LNCAP (cell line): ENCODE measurements around the gene NTRK3.

Experiments
- TF ChIP-seq, protein P1 (sequence below): fragments of 450-650 bp; IDR thresholded peaks from 2 replicates; pipeline ENCODE4 v1.5.1; 2017; ENCODE audit warnings: mild to moderate bottlenecking

The NTRK3 gene

DNA sequence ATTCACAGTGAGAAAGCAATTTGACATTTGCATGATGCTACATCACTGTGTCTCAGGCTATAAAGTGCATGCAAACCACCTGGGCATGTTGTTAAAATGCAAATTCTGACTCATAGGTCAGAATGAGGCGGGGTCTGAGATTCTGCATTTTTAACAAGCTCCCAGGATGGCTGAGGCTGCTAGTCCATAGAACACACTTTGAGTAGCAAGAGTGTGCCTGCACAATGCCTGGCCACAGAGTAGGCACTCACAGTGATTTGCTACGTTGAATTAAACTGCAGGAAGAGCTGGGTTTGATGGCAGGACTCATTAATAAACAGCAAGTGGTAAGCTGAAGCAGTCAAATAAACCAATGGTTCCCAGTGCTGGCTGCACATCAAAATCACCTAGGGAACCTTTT, 48.1 kb downstream of the NTRK3 start:
- TF ChIP-seq, protein P1, sequence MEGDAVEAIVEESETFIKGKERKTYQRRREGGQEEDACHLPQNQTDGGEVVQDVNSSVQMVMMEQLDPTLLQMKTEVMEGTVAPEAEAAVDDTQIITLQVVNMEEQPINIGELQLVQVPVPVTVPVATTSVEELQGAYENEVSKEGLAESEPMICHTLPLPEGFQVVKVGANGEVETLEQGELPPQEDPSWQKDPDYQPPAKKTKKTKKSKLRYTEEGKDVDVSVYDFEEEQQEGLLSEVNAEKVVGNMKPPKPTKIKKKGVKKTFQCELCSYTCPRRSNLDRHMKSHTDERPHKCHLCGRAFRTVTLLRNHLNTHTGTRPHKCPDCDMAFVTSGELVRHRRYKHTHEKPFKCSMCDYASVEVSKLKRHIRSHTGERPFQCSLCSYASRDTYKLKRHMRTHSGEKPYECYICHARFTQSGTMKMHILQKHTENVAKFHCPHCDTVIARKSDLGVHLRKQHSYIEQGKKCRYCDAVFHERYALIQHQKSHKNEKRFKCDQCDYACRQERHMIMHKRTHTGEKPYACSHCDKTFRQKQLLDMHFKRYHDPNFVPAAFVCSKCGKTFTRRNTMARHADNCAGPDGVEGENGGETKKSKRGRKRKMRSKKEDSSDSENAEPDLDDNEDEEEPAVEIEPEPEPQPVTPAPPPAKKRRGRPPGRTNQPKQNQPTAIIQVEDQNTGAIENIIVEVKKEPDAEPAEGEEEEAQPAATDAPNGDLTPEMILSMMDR: no peak

DNA sequence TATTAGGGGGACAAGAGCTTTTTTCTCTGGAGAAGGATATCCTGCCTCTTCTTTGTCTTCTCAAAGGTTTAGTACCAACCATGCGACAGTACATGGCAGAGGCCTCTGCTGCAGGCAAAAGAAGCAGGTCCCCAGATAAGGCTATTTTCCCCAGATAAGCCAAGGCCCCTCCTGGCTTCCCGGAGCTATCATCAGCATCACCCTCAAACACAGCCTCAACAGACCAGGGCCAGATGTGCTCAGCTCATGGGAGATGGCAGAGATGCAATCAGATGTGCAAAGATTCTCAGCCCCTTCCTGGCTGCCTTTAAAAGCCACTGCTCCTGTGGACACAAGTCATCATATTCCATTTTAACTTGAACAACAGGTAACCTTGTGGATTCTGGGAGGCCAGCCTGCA, 49.0 kb downstream of the NTRK3 start:
- TF ChIP-seq, protein P1: no peak

GRCh38 chr15:88204584-88204983, 52.0 kb downstream of the NTRK3 start:
- TF ChIP-seq, protein P1: no peak

DNA sequence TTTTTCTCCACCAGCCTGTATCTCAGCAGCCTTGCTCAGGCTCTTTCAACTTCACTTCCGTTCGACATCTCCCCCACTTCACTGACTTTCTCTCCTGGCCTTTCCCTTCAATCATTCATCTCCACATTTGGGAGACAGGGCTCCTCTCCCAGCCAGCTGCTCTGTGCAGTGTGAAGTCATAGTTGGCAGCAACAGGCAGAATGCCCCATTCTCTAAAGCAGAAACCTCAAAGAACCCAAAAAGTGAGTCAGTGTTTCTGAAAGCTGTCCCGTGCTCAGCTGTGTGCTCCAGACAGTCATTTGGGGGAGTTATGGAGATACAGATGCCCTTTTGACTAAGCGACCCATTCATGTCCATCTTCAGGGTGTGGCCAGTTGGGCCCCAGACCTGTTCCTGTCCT, 54.3 kb downstream of the NTRK3 start:
- TF ChIP-seq, protein P1: no peak

DNA sequence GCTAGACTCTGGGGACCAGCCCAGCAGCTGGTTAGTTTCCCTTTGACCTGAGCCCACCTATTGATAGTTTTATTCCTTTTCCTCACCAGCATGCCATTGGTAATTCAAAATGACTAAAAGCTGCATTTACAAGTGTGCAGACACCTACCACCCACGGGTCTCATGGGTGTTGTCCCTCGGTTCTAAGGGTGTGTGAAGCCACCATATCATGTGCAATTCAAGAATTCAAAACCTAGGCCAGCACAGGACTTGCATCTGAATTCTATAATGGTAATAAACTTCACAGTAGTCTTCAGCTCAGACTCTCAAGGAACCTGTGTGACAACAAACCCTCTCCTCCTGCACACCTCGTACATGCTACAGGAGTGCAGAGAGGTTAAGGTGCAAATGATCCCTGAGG, 55.3 kb downstream of the NTRK3 start:
- TF ChIP-seq, protein P1: no peak

DNA sequence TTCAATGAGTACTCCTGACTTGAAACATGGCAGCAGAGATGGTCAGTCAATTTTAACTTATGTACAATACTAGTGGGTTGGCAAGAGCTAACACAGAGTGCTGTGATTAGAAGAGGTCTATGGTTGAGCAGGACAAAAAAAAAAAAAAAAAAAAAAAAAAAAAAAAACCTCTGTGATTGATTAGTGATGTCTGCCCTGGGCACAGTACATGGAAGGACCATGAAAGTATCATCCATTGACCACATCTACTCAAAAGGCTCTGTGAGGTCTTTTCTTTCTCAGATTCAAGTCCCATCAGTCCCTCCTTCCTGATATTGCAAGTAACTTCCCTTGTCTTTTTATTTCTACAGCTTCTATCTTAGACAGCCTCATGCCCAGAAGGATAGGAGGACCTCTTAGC, 59.6 kb downstream of the NTRK3 start:
- TF ChIP-seq, protein P1: no peak

GRCh38 chr15:88194162-88194561, 62.4 kb downstream of the NTRK3 start:
- TF ChIP-seq, protein P1: no peak

DNA sequence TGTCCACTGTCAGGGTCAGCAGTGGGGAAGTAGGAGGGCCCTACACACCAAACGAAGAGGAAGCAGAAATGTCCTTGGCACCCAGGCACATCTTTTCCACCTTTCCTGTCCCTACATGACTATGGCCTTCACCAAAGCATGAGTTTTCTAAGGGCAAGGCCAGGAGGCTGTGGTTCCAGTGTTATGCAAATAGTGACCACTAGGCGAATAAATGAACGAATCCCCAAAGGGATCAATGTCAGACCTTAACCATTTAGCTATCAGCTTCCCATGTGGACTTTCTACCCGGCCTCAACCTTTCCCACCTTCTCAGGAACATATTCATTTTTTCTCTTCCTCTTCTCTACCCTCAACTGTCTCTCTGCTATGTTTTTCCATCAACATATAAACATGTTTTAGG, 63.1 kb downstream of the NTRK3 start:
- TF ChIP-seq, protein P1: no peak
